ENCODE measurements around the gene HOXA3. TPM values are rescaled to one million over a fixed set of nuclear protein-coding genes. Genes with fewer than 3 reads are reported as not detected.
A peak's percentile ranks its signal among the peaks of the same experiment; 100 is the strongest.

The HOXA3 gene
- total RNA-seq, 1 experiment from 2014 or later = 4.5 TPM

DNA sequence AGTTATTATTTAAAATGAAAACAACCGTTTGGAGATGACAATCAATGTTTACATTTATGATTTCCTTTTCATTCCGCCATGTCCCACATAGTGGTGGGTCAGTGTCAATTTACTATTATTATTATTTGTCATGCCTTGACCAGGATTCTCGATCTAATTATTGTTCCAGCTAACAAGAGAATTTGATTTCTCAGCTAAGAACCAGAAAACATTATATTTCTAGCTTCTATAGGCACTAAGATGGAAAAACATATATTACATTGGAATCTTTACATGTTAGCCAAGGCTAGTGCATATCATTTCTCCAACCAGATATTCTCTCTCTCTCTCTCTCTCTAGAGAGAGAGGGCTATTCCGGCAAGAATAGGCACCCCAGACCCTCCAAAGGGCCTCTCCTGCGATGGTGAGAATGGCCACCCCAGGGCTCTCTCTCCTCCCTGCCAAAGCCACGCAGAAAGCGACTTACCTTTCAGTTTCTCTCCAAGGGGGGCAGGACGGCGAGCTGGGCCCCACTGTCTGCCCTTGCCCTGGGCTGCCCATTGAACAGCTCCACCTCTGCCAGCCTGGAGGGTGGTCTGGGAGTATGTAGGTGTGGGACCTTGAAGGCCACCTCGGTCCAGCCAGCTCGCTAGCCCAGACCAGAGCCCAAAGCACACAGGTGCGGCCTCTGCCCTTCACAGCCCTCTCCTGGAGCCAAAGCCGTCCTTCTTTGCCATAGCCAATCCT, 2.4 kb downstream of the HOXA3 start:
- H3F3A ChIP-seq (ENCODE audit: low read length, unreplicated experiment) = no peaks in the 10 kb centered on the region
- peaks cover 71% of the 10 kb centered on the region for H3K79me2 ChIP-seq (ENCODE audit: low read length)
- peak overlapping the region; percentile 73 for H3K9ac ChIP-seq (ENCODE audit: low read length)
- no TSS peak for BruUV-seq (replicated peaks)
- H3K27ac ChIP-seq (ENCODE audit: low read length) = peak overlapping the region; percentile 84
- ATAC-seq (peak; percentile 7), DNase-seq (peak; percentile 26)
- peak overlapping the region; percentile 59 for H2AFZ ChIP-seq (ENCODE audit: low read length)
- ChIA-PET CTCF (interaction anchor here (0.6 to 1.4 kb wide), 2 partner anchors 11 to 256 kb away, joined by 4 to 17 read pairs; no protein-coding TSS in a partner anchor), POLR2A (ENCODE audit: unreplicated experiment) (interaction anchor here (0.5 to 1.4 kb wide), 2 partner anchors 16 to 30 kb away, joined by 4 to 6 read pairs; no protein-coding TSS in a partner anchor)
- no peaks in the 10 kb centered on the region for H4K20me1 ChIP-seq (ENCODE audit: low read length)
- H3K9me2 ChIP-seq (replicated peaks; ENCODE audit: low read length) = no peaks in the 10 kb centered on the region
- H3K4me2 ChIP-seq (ENCODE audit: low read length) = peak overlapping the region; percentile 92
- peak overlapping the region; percentile 78 for H3K4me3 ChIP-seq (ENCODE audit: low read length)
- H3K36me3 ChIP-seq (ENCODE audit: low read depth, low read length) = peaks cover 6% of the 10 kb centered on the region; the same call in 1 of the 2 replicates
- no peaks in the 10 kb centered on the region for H3K27me3 ChIP-seq (ENCODE audit: low read length)
- peaks cover 29% of the 10 kb centered on the region for H3K4me1 ChIP-seq (ENCODE audit: insufficient read depth, low read length)
- intact Hi-C loops (cut with micrococcal nuclease) = loop anchor here (1.0 to 2.0 kb wide), 7 partner anchors 15 to 295 kb away; partner anchors contain the start of genes HOXA9 and SKAP2
- TF ChIP-seq EZH2phosphoT487 (IDR thresholded peaks at IDR 0.05; ENCODE audit: borderline replicate concordance, low read length) (no peak), EZH2 (IDR thresholded peaks at IDR 0.05; ENCODE audit: low read length, unreplicated experiment) (no peak), CTCF (conservative IDR thresholded peaks at IDR 0.05; ENCODE audit: low read depth, low read length) (no peak)
- no peaks in the 10 kb centered on the region for H3K9me3 ChIP-seq (ENCODE audit: low read length)

- Histone ChIP-seq H3K27ac (ENCODE audit: low read length) (peak overlapping the region; percentile 84), H2AFZ (ENCODE audit: low read length) (peak overlapping the region; percentile 73), H3K9ac (ENCODE audit: low read length) (peak overlapping the region; percentile 73), H3K79me2 (ENCODE audit: low read length) (peaks cover 71% of the 10 kb centered on the region), H3K27me3 (ENCODE audit: low read length) (no peaks in the 10 kb centered on the region), H3K36me3 (ENCODE audit: low read depth, low read length) (peaks cover 13% of the 10 kb centered on the region; the same call in 1 of the 2 replicates), H3F3A (ENCODE audit: low read length, unreplicated experiment) (no peaks in the 10 kb centered on the region), H3K9me3 (ENCODE audit: low read length) (no peaks in the 10 kb centered on the region), H3K4me2 (ENCODE audit: low read length) (peak overlapping the region; percentile 92), H3K4me1 (ENCODE audit: insufficient read depth, low read length) (peaks cover 29% of the 10 kb centered on the region), H4K20me1 (ENCODE audit: low read length) (no peaks in the 10 kb centered on the region), H3K4me3 (ENCODE audit: low read length) (peak overlapping the region; percentile 78), H3K9me2 (replicated peaks; ENCODE audit: low read length) (no peaks in the 10 kb centered on the region)
- CTCF ChIA-PET = interaction anchor here (0.6 to 1.1 kb wide), 4 partner anchors 9 to 53 kb away, joined by 3 read pairs; partner anchors contain the start of genes HOXA1 and HOXA4
- intact Hi-C loops (cut with micrococcal nuclease) = loop anchor here (1.0 to 2.0 kb wide), 4 partner anchors 15 to 51 kb away; partner anchors contain the start of gene HOXA9
- DNase-seq (peak; percentile 69), ATAC-seq (peak; percentile 35)
- BruUV-seq (replicated peaks) = no TSS peak
- POLR2A ChIA-PET (ENCODE audit: unreplicated experiment) = interaction anchor here (0.5 to 1.4 kb wide), 6 partner anchors 14 to 52 kb away, joined by 3 to 12 read pairs (median 4); no protein-coding TSS in a partner anchor
- no peak for TF ChIP-seq CTCF (conservative IDR thresholded peaks at IDR 0.05; ENCODE audit: low read depth, low read length)
- TF ChIP-seq EZH2 (IDR thresholded peaks at IDR 0.05; ENCODE audit: low read length, unreplicated experiment) = no peak
- TF ChIP-seq EZH2phosphoT487 (IDR thresholded peaks at IDR 0.05; ENCODE audit: borderline replicate concordance, low read length) = no peak
Observed at GRCh38 chr7:27148756-27149641, 3.4 kb downstream of the HOXA3 start.

Measured in PC-3 (cell line).